Measurements from ENCODE around the gene COL25A1.
"Not testable (repeated sequence)": the region's sequence is repeated elsewhere in the genome, so short reads cannot be mapped to it uniquely, and the experiment has no call there.

The COL25A1 gene

GRCh38 chr4:109138125-109138524 is 164.3 kb downstream of the COL25A1 start:
- not testable (repeated sequence) for H3K27ac ChIP-seq (ENCODE audit: low read depth, low read length); H3K4me3 ChIP-seq (ENCODE audit: low read depth in 1 of 2, low read length in 2 of 2); H3K36me3 ChIP-seq (ENCODE audit: control insufficient read depth in 1 of 2, insufficient read depth in 2 of 2, low read length in 2 of 2); H3K27me3 ChIP-seq (ENCODE audit: control insufficient read depth in 1 of 2, insufficient read depth in 2 of 2, low read length in 2 of 2); H3K4me1 ChIP-seq (ENCODE audit: control insufficient read depth in 1 of 2, insufficient read depth in 2 of 2, low read length in 2 of 2); H3K9ac ChIP-seq (ENCODE audit: low read depth in 1 of 2, low read length in 2 of 2); H3K9me3 ChIP-seq (ENCODE audit: control insufficient read depth in 1 of 2, low read length in 2 of 2)

GRCh38 chr4:109134921-109135320 is 167.5 kb downstream of the COL25A1 start:
- H3K9ac ChIP-seq (ENCODE audit: low read depth in 1 of 2, low read length in 2 of 2), result no peak overlapping the region
- H3K27ac ChIP-seq (ENCODE audit: low read depth, low read length), result no peak overlapping the region
- H3K9me3 ChIP-seq (ENCODE audit: control insufficient read depth in 1 of 2, low read length in 2 of 2), result no peaks in the 10 kb centered on the region
- H3K4me3 ChIP-seq (ENCODE audit: low read depth in 1 of 2, low read length in 2 of 2), result no peak overlapping the region
- H3K27me3 ChIP-seq (ENCODE audit: control insufficient read depth in 1 of 2, insufficient read depth in 2 of 2, low read length in 2 of 2), result no peaks in the 10 kb centered on the region
- H3K4me1 ChIP-seq (ENCODE audit: control insufficient read depth in 1 of 2, insufficient read depth in 2 of 2, low read length in 2 of 2), result no peaks in the 10 kb centered on the region
- H3K36me3 ChIP-seq (ENCODE audit: control insufficient read depth in 1 of 2, insufficient read depth in 2 of 2, low read length in 2 of 2), result no peaks in the 10 kb centered on the region

- Histone ChIP-seq H3K27me3 (ENCODE audit: control insufficient read depth in 1 of 2, insufficient read depth in 2 of 2, low read length in 2 of 2) (no peaks in the 10 kb centered on the region), H3K4me1 (ENCODE audit: control insufficient read depth in 1 of 2, insufficient read depth in 2 of 2, low read length in 2 of 2) (no peaks in the 10 kb centered on the region), H3K4me3 (ENCODE audit: low read depth in 1 of 2, low read length in 2 of 2) (no peak overlapping the region), H3K27ac (ENCODE audit: low read depth, low read length) (no peak overlapping the region), H3K36me3 (ENCODE audit: control insufficient read depth in 1 of 2, insufficient read depth in 2 of 2, low read length in 2 of 2) (no peaks in the 10 kb centered on the region), H3K9ac (ENCODE audit: low read depth in 1 of 2, low read length in 2 of 2) (no peak overlapping the region), H3K9me3 (ENCODE audit: control insufficient read depth in 1 of 2, low read length in 2 of 2) (no peaks in the 10 kb centered on the region)
Observed at GRCh38 chr4:109134268-109134667, 168.2 kb downstream of the COL25A1 start.

GRCh38 chr4:109131559-109131958 is 170.9 kb downstream of the COL25A1 start:
- no peaks in the 10 kb centered on the region for H3K27me3 ChIP-seq (ENCODE audit: control insufficient read depth in 1 of 2, insufficient read depth in 2 of 2, low read length in 2 of 2)
- H3K4me3 ChIP-seq (ENCODE audit: low read depth in 1 of 2, low read length in 2 of 2), result no peak overlapping the region
- no peak overlapping the region for H3K27ac ChIP-seq (ENCODE audit: low read depth, low read length)
- H3K9me3 ChIP-seq (ENCODE audit: control insufficient read depth in 1 of 2, low read length in 2 of 2), result no peaks in the 10 kb centered on the region
- no peak overlapping the region for H3K9ac ChIP-seq (ENCODE audit: low read depth in 1 of 2, low read length in 2 of 2)
- H3K36me3 ChIP-seq (ENCODE audit: control insufficient read depth in 1 of 2, insufficient read depth in 2 of 2, low read length in 2 of 2), result no peaks in the 10 kb centered on the region
- no peaks in the 10 kb centered on the region for H3K4me1 ChIP-seq (ENCODE audit: control insufficient read depth in 1 of 2, insufficient read depth in 2 of 2, low read length in 2 of 2)

GRCh38 chr4:109128589-109128988 is 173.9 kb downstream of the COL25A1 start:
- no peak overlapping the region for H3K27ac ChIP-seq (ENCODE audit: low read depth, low read length)
- H3K4me3 ChIP-seq (ENCODE audit: low read depth in 1 of 2, low read length in 2 of 2), result no peak overlapping the region
- no peaks in the 10 kb centered on the region for H3K36me3 ChIP-seq (ENCODE audit: control insufficient read depth in 1 of 2, insufficient read depth in 2 of 2, low read length in 2 of 2)
- H3K9ac ChIP-seq (ENCODE audit: low read depth in 1 of 2, low read length in 2 of 2), result no peak overlapping the region
- H3K4me1 ChIP-seq (ENCODE audit: control insufficient read depth in 1 of 2, insufficient read depth in 2 of 2, low read length in 2 of 2), result no peaks in the 10 kb centered on the region
- no peaks in the 10 kb centered on the region for H3K9me3 ChIP-seq (ENCODE audit: control insufficient read depth in 1 of 2, low read length in 2 of 2)
- no peaks in the 10 kb centered on the region for H3K27me3 ChIP-seq (ENCODE audit: control insufficient read depth in 1 of 2, insufficient read depth in 2 of 2, low read length in 2 of 2)

- H3K27me3 ChIP-seq (ENCODE audit: control insufficient read depth in 1 of 2, insufficient read depth in 2 of 2, low read length in 2 of 2), result no peaks in the 10 kb centered on the region
Observed at GRCh38 chr4:109127866-109128265, 174.6 kb downstream of the COL25A1 start.

GRCh38 chr4:109126856-109127255 is 175.6 kb downstream of the COL25A1 start:
- no peaks in the 10 kb centered on the region for H3K36me3 ChIP-seq (ENCODE audit: control insufficient read depth in 1 of 2, insufficient read depth in 2 of 2, low read length in 2 of 2)
- H3K4me3 ChIP-seq (ENCODE audit: low read depth in 1 of 2, low read length in 2 of 2), result no peak overlapping the region
- H3K27ac ChIP-seq (ENCODE audit: low read depth, low read length), result no peak overlapping the region
- H3K9ac ChIP-seq (ENCODE audit: low read depth in 1 of 2, low read length in 2 of 2), result no peak overlapping the region
- no peaks in the 10 kb centered on the region for H3K9me3 ChIP-seq (ENCODE audit: control insufficient read depth in 1 of 2, low read length in 2 of 2)
- H3K4me1 ChIP-seq (ENCODE audit: control insufficient read depth in 1 of 2, insufficient read depth in 2 of 2, low read length in 2 of 2), result no peaks in the 10 kb centered on the region
- H3K27me3 ChIP-seq (ENCODE audit: control insufficient read depth in 1 of 2, insufficient read depth in 2 of 2, low read length in 2 of 2), result no peaks in the 10 kb centered on the region

More at GRCh38 chr4:109127866-109128265, 174.6 kb downstream of the COL25A1 start:
- no peaks in the 10 kb centered on the region for H3K36me3 ChIP-seq (ENCODE audit: control insufficient read depth in 1 of 2, insufficient read depth in 2 of 2, low read length in 2 of 2)
- H3K4me1 ChIP-seq (ENCODE audit: control insufficient read depth in 1 of 2, insufficient read depth in 2 of 2, low read length in 2 of 2), result no peaks in the 10 kb centered on the region
- no peak overlapping the region for H3K9ac ChIP-seq (ENCODE audit: low read depth in 1 of 2, low read length in 2 of 2)
- H3K4me3 ChIP-seq (ENCODE audit: low read depth in 1 of 2, low read length in 2 of 2), result no peak overlapping the region
- no peak overlapping the region for H3K27ac ChIP-seq (ENCODE audit: low read depth, low read length)
- no peaks in the 10 kb centered on the region for H3K9me3 ChIP-seq (ENCODE audit: control insufficient read depth in 1 of 2, low read length in 2 of 2)

- H3K9me3 ChIP-seq (ENCODE audit: control insufficient read depth in 1 of 2, low read length in 2 of 2), result no peaks in the 10 kb centered on the region
- H3K27ac ChIP-seq (ENCODE audit: low read depth, low read length), result no peak overlapping the region
- H3K27me3 ChIP-seq (ENCODE audit: control insufficient read depth in 1 of 2, insufficient read depth in 2 of 2, low read length in 2 of 2), result no peaks in the 10 kb centered on the region
- H3K4me1 ChIP-seq (ENCODE audit: control insufficient read depth in 1 of 2, insufficient read depth in 2 of 2, low read length in 2 of 2), result no peaks in the 10 kb centered on the region
- H3K9ac ChIP-seq (ENCODE audit: low read depth in 1 of 2, low read length in 2 of 2), result no peak overlapping the region
- H3K4me3 ChIP-seq (ENCODE audit: low read depth in 1 of 2, low read length in 2 of 2), result no peak overlapping the region
- H3K36me3 ChIP-seq (ENCODE audit: control insufficient read depth in 1 of 2, insufficient read depth in 2 of 2, low read length in 2 of 2), result no peaks in the 10 kb centered on the region
Observed at GRCh38 chr4:109125084-109125483, 177.4 kb downstream of the COL25A1 start.

- no peak overlapping the region for H3K9ac ChIP-seq (ENCODE audit: low read depth in 1 of 2, low read length in 2 of 2)
- H3K27ac ChIP-seq (ENCODE audit: low read depth, low read length), result no peak overlapping the region
- H3K36me3 ChIP-seq (ENCODE audit: control insufficient read depth in 1 of 2, insufficient read depth in 2 of 2, low read length in 2 of 2), result no peaks in the 10 kb centered on the region
- no peak overlapping the region for H3K4me3 ChIP-seq (ENCODE audit: low read depth in 1 of 2, low read length in 2 of 2)
- H3K27me3 ChIP-seq (ENCODE audit: control insufficient read depth in 1 of 2, insufficient read depth in 2 of 2, low read length in 2 of 2), result no peaks in the 10 kb centered on the region
- H3K9me3 ChIP-seq (ENCODE audit: control insufficient read depth in 1 of 2, low read length in 2 of 2), result no peaks in the 10 kb centered on the region
- no peaks in the 10 kb centered on the region for H3K4me1 ChIP-seq (ENCODE audit: control insufficient read depth in 1 of 2, insufficient read depth in 2 of 2, low read length in 2 of 2)
Observed at GRCh38 chr4:109123951-109124350, 178.5 kb downstream of the COL25A1 start.

- Histone ChIP-seq H3K27me3 (ENCODE audit: control insufficient read depth in 1 of 2, insufficient read depth in 2 of 2, low read length in 2 of 2) (no peaks in the 10 kb centered on the region), H3K9me3 (ENCODE audit: control insufficient read depth in 1 of 2, low read length in 2 of 2) (no peaks in the 10 kb centered on the region), H3K36me3 (ENCODE audit: control insufficient read depth in 1 of 2, insufficient read depth in 2 of 2, low read length in 2 of 2) (no peaks in the 10 kb centered on the region), H3K9ac (ENCODE audit: low read depth in 1 of 2, low read length in 2 of 2) (no peak overlapping the region), H3K27ac (ENCODE audit: low read depth, low read length) (no peak overlapping the region), H3K4me1 (ENCODE audit: control insufficient read depth in 1 of 2, insufficient read depth in 2 of 2, low read length in 2 of 2) (no peaks in the 10 kb centered on the region), H3K4me3 (ENCODE audit: low read depth in 1 of 2, low read length in 2 of 2) (no peak overlapping the region)
Observed at GRCh38 chr4:109121561-109121960, 180.9 kb downstream of the COL25A1 start.

- Histone ChIP-seq H3K36me3 (ENCODE audit: control insufficient read depth in 1 of 2, insufficient read depth in 2 of 2, low read length in 2 of 2) (no peaks in the 10 kb centered on the region), H3K27ac (ENCODE audit: low read depth, low read length) (no peak overlapping the region), H3K4me1 (ENCODE audit: control insufficient read depth in 1 of 2, insufficient read depth in 2 of 2, low read length in 2 of 2) (no peaks in the 10 kb centered on the region), H3K4me3 (ENCODE audit: low read depth in 1 of 2, low read length in 2 of 2) (no peak overlapping the region), H3K27me3 (ENCODE audit: control insufficient read depth in 1 of 2, insufficient read depth in 2 of 2, low read length in 2 of 2) (no peaks in the 10 kb centered on the region), H3K9ac (ENCODE audit: low read depth in 1 of 2, low read length in 2 of 2) (no peak overlapping the region), H3K9me3 (ENCODE audit: control insufficient read depth in 1 of 2, low read length in 2 of 2) (no peaks in the 10 kb centered on the region)
Observed at GRCh38 chr4:109119852-109120251, 182.6 kb downstream of the COL25A1 start.
